AG04450 (cell line): Measurements from ENCODE around the gene TBC1D10A. TPM values are rescaled to one million over a fixed set of nuclear protein-coding genes. Genes with fewer than 3 reads are reported as not detected.

ENCODE experiments used
- CTCF ChIA-PET: fragments of 300-600, 350-600 bp; formaldehyde crosslinking; extraction: SDS; loops from one replicate; lab custom pipeline; 2022; ENCODE audit warnings: antibody characterized with exemption, inconsistent platforms; lab: Charles Lee
- POLR2A ChIA-PET: fragments of 350-600 bp; formaldehyde crosslinking; extraction: SDS; loops from one replicate; lab custom pipeline; 2021; ENCODE audit warnings: antibody characterized with exemption, inconsistent platforms; lab: Yijun Ruan, JAX
- DNase-seq: peaks from one replicate; pipeline ENCODE4 v3.0.0-alpha.2; 2011; ENCODE audit warnings: low read depth, low spot score
- H3K27ac ChIP-seq: one replicate; pipeline ENCODE4 v1.5.1; 2012; ENCODE audit warnings: low read depth, low read length, control low read depth
- H3K27me3 ChIP-seq: one replicate; pipeline ENCODE4 v1.6.0; 2012; ENCODE audit warnings: low read length; ENCODE audit not compliant: control insufficient read depth, insufficient read depth
- H3K4me3 ChIP-seq: 2 replicates; pipeline ENCODE4 v1.5.1; 2011; ENCODE audit warnings: mild to moderate bottlenecking, low read depth, low read length, control low read depth
- H3K9me3 ChIP-seq: 2 replicates; pipeline ENCODE4 v1.5.1; 2012; ENCODE audit warnings: low read length; ENCODE audit not compliant: control insufficient read depth, insufficient read depth
- polyA plus RNA-seq: library from polyadenylated mRNA; depleted of rRNA; stranded (reverse); fragments of >200 nt; gene quantifications from 2 replicates; pipeline ENCODE4 v1.2.3, GENCODE V29; 2011
- TF ChIP-seq, protein P1 (sequence below): IDR thresholded peaks from 2 replicates; pipeline ENCODE4 v1.5.1; 2011; ENCODE audit warnings: low read depth, low read length, control low read depth, inconsistent platforms

The TBC1D10A gene
- polyA plus RNA-seq, 1 experiment: 14.5 TPM

DNA sequence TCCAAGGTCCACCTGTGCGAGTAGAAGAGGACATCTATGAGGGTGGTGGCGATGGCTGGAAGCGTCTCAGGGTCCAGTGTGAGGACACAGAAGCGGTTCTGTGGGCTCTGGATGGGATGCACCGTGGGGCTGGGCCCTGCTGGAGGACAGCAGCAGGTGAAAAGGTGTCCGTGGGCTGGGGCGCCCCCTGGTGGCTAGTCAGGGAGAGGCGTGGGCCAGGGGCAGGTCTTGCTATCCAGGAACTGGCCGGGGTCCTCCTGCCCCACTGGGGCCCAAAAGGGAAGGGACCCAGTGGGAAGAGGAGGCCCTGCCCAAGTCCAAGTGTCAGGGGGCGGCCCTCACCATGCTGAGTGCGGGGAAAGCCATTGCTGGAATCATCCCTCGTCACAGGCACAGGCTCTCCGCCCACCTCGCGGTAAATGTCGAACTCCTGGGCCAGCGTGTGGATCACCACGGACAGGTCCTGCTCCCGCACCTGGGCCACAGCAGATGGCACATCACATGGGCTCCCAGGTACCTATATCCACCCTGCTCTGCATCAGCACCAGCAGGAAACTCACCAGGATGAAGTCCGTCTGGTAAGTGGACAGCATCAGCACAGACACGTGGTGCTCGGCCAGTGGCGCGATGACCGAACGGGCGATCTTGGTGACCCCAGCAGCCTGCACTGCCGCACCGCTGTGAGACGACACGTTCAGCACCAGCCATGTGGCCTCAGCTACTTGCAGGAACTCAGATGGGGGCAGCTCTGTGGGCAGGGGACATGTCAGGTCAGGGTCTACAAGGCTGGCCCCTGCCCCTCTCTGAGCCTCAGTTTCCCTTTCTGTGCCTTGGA is 39.7 kb downstream of the TBC1D10A start:
- TF ChIP-seq, protein P1, sequence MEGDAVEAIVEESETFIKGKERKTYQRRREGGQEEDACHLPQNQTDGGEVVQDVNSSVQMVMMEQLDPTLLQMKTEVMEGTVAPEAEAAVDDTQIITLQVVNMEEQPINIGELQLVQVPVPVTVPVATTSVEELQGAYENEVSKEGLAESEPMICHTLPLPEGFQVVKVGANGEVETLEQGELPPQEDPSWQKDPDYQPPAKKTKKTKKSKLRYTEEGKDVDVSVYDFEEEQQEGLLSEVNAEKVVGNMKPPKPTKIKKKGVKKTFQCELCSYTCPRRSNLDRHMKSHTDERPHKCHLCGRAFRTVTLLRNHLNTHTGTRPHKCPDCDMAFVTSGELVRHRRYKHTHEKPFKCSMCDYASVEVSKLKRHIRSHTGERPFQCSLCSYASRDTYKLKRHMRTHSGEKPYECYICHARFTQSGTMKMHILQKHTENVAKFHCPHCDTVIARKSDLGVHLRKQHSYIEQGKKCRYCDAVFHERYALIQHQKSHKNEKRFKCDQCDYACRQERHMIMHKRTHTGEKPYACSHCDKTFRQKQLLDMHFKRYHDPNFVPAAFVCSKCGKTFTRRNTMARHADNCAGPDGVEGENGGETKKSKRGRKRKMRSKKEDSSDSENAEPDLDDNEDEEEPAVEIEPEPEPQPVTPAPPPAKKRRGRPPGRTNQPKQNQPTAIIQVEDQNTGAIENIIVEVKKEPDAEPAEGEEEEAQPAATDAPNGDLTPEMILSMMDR: peak; percentile 83
- CTCF ChIA-PET: interaction anchor here (0.6 to 3.3 kb wide), 39 partner anchors 9 to 282 kb away, joined by 3 to 44 read pairs (median 6); partner anchors contain the start of genes CCDC157, RNF215, SEC14L2 and SF3A1
- no peak overlapping the region for H3K27ac ChIP-seq
- no peaks in the 10 kb centered on the region for H3K9me3 ChIP-seq
- no peak for DNase-seq
- POLR2A ChIA-PET: interaction anchor here (1.0 to 3.3 kb wide), 6 partner anchors 9 to 100 kb away, joined by 4 to 19 read pairs (median 6); partner anchors contain the start of genes CCDC157, RNF215, SF3A1 and TBC1D10A
- no peak overlapping the region for H3K4me3 ChIP-seq
- no peaks in the 10 kb centered on the region for H3K27me3 ChIP-seq

DNA sequence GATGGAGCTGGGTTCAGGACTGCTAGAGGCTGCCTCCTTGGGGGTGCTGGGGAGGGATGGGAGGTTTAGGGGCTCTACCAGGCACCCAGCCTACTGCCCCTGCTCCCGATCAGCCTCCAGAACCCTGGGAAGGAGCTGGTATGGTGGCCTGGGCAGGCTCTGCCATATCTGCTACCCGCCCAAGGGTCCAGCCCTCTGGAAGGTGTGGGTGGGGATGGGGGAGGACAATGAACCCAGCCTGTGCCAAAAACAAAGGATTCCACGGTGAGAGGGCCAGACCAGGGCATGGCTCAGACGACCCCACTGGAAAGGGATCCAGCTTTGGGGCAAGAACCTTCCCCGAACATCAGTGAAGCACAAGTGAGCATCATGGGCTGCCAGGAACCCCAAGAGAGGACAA is 40.4 kb downstream of the TBC1D10A start:
- no peak for DNase-seq
- TF ChIP-seq, protein P1: no peak
- Histone ChIP-seq H3K4me3 (no peak overlapping the region), H3K9me3 (no peaks in the 10 kb centered on the region), H3K27ac (no peak overlapping the region), H3K27me3 (no peaks in the 10 kb centered on the region)
- ChIA-PET CTCF (interaction anchor here (0.8 to 1.0 kb wide), 5 partner anchors 9 to 183 kb away, joined by 3 to 5 read pairs (median 3); partner anchors contain the start of genes CCDC157, SEC14L2 and SF3A1), POLR2A (no interaction called here)

DNA sequence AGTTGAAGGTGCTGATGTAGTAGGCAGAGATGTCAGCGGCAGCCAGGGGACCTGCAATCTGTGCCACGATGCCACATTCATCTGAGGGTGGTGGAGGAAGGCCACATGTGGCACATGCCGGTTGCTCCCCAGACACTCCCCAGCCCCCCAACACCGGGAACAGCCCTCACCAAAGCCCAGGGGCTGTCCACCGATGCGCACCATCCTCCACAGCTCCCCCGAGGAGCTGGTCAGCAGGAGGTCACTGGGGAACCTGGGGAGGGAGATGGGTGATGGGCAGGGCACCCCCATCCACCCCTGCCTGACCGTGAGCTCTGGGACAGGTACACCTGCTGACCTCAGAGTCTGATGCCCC is 40.9 kb downstream of the TBC1D10A start:
- no peak for DNase-seq
- no peaks in the 10 kb centered on the region for H3K27me3 ChIP-seq
- H3K27ac ChIP-seq: no peak overlapping the region
- CTCF ChIA-PET: interaction anchor here (0.8 to 1.0 kb wide), 4 partner anchors 8 to 111 kb away, joined by 3 to 5 read pairs (median 3); partner anchors contain the start of genes CCDC157, SEC14L2 and SF3A1
- no peaks in the 10 kb centered on the region for H3K9me3 ChIP-seq
- TF ChIP-seq, protein P1: no peak
- POLR2A ChIA-PET: no interaction called here
- no peak overlapping the region for H3K4me3 ChIP-seq

DNA sequence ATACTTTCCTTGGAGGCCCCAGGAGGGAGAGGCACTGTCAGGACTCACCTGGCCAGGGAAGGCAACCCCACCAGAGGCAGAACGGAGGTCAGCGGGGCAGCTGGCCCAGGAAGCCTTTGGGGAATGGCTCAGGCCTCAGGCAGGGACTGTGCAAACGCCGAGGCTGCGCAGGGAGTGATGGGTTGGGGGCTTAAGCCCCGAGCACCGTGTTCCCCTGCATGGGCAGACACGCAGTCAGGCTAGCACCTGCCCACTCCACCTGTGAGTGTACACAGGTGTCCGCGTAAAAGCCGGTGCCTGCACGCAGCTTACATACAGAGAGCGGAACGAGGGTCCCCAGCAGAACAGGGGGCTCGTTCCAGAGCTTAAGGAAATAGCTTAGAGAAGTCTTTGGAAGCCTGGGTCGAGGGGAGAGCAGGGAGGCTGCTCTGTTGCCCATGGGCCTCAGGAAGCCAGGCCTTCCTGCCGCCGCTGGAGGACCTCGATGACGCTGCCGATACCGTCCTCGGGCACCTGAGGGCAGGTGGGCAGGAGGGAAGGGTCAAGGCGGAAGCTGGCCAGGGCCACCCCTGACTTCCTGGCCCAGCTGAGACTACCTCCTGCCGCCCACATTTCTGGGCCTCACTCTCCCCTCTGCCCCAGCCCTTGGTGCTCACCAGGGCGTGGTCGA is 41.4 kb downstream of the TBC1D10A start:
- TF ChIP-seq, protein P1: no peak
- H3K27ac ChIP-seq: no peak overlapping the region
- ChIA-PET POLR2A (no interaction called here), CTCF (interaction anchor here (0.6 to 1.3 kb wide), 3 partner anchors 25 to 177 kb away, joined by 3 to 5 read pairs (median 5); no protein-coding TSS in a partner anchor)
- no peaks in the 10 kb centered on the region for H3K9me3 ChIP-seq
- no peak overlapping the region for H3K4me3 ChIP-seq
- DNase-seq: no peak
- H3K27me3 ChIP-seq: no peaks in the 10 kb centered on the region
